T-helper 9 cell (primary cell): Measurements from ENCODE around the gene CEP152.

Experiments used
- DNase-seq: peaks from one replicate; pipeline ENCODE4 v3.0.0-alpha.2; 2020

The CEP152 gene

DNA sequence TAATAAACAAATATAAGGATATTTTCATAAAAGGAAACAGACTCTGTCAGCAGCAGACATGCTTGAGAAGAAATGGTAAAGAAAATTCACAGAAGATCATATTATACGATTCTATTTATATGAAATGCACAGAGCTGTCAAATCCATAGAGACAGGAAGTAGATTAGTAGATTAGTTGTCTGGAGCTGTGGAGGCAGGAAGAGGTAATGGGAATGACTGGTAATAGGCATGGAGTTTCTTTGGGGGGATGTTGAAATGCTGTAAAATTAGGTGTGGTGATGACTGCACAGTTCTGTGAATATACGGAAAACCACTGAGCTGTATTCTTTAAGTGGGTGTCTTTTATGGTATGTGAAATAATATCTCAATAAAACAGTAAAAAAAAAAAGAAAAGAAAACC is 35.3 kb downstream of the CEP152 start:
- DNase-seq = no peak

DNA sequence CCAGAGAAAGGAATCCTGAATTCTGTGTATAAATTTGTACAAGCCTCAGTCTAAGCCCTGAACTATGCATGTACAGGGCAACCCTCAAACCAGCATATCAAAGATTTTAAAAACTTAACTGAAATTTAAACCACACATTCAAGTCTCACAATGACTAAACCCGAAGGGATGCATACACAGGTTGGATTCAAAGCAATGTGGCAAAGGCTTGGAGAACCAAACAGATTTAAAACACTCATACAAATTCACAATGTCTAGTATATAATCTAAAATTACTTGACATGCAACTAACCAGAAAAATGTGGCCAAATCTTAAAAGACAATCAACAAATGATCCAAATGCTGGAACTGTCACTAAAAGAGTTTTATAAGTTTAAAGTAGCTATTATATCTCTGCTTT is 36.4 kb downstream of the CEP152 start:
- no peak for DNase-seq

DNA sequence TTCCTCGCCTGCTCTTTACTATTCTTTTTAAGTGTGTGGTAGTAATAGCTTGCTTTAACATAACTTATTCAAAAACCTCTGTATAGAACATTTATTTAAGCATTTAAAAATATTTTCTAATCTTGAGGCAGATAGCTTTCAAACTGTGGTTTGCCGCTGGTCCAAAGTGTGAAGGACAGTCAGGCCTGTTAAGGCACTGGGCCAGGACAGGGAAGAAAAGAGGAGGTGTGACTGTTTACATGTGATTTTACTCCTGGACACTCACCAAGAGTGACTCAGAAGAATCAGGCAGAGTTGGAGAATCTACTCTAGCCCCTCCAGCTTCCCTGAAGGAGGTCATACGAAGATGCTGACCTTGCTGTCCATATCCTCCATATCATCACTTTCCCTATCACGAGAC is 44.7 kb downstream of the CEP152 start:
- DNase-seq = no peak

DNA sequence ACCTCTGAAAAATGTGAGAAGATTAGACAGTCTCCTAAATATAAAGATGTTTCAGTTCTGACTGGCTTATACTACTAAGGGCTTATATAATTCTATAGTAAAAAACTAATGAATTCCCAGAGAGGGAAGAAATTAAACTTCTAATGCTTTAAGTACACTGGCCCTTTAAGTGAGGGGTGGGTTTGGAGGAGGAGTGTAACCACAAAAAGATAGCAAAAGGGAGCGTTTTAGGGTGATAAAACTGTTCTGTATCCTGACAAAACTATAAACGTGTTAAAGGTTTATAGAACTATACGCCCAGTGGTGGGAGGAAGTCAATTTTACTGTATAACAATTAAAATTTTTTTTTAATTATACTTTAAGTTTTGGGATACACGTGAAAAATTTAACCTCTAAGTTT is 45.8 kb downstream of the CEP152 start:
- no peak for DNase-seq

- DNase-seq = no peak
Measured at GRCh38 chr15:48761393-48762158, 49.3 kb downstream of the CEP152 start.

DNA sequence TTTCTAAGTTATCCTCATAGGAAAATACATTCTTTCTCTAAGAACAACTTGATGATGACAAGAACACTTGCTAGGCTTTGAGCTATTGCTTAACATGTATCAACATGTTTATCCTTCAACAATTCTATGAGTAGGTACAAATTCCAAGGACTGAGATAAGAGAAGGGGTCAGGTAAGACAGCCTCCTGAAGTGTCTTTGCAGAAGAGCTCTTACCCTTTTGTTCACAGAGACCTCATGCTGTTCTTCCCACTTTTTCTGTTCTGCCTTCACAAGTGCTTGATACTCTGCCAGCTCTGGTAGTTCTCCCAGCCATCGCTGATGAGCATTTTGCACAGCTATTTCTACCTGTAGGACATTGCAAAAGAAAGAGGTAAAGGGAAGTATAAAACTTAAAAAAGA is 50.9 kb downstream of the CEP152 start:
- no peak for DNase-seq

GRCh38 chr15:48757661-48758060 is 53.2 kb downstream of the CEP152 start:
- DNase-seq = no peak

DNA sequence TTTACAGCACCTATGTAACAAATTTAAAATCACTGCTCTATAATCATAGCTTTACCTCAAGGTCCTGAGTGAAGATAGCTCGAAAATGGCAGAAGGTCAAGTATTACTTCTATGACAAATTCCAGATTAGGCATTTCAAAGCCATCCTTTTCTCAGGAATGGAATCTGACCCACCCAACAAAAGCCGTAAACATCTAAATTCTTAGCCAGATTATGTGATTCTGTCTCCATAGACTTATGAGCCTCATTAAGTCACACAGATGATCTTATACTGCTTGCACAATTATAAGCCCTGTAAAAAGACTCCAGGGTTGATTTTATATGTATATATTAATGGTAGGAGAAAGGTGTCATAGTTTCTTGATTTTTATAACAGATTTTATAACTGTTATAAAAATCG is 56.9 kb downstream of the CEP152 start:
- DNase-seq = no peak

DNA sequence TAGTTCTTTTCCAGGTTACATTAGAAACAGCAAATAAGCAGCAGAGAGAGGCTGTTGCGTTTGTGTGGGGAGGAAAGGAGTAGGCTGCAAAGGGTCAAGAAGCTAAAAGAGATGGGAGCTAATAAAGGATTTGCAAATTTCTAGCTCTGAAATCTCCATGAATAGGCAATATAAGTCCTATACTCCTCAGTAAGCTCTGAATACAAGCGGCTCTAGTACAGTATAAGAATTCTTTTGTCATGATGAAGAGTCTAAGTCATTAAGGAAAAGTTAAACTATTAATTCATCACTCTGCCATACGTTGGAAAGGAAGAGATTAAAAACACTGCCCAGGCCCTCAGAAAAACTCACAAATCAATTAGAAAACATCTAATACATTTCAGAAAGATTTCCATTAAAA is 59.3 kb downstream of the CEP152 start:
- no peak for DNase-seq

- no peak for DNase-seq
Measured at GRCh38 chr15:48748535-48748934, 62.3 kb downstream of the CEP152 start.

DNA sequence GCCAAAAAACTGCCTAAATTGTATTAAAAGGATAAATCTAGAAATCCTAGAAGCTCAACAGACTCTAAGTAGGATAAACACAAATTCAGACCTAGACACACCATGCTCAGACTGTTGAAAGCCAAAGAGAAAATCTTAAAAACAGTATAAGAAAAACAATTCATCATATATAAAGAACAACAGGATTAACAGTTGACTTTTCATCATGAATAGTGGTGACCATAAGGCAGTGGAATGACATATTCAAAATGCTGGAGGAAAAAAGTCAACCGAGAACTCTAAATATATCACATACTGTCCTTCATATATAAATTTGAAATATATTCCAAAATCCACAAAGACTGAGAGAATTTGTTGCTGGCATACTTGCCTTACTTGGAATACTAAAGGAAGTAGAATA is 77.3 kb downstream of the CEP152 start:
- DNase-seq = no peak

DNA sequence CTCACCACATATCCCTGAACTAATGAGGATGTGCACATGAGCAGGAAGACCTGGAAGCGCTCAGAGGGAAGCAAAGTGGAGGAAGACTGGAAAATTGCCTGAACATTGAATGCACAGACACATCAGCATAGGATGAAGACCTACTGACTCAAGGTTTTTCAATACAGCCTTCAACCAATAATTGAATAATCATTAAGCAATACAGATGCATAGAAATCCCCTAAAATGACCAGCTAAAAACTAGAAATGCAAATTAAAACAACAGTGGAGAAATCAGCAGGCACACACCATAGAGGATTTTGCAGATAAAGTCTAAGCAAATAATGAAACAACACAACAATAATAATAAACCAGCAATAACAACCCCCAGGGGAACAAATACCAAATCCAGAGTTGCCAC is 80.4 kb downstream of the CEP152 start:
- DNase-seq = no peak

DNA sequence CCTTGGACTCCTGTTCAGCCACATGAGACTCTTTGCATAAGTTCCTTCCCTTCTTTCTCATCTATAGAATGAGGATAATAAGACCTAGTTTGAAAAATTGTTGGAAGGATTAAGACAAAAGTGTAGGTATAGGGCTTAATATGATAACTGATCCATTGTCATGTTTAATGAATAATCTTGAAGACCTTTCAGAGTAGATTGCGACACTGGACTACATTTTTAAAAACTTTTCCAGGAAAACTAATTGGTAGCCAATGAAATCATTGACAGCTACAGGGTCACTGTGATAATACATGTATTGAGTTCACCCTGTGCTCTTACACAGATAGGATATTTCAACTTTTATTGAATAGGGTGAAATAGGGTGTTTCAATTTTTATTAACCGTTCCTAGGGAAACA is 86.9 kb downstream of the CEP152 start:
- DNase-seq = no peak

DNA sequence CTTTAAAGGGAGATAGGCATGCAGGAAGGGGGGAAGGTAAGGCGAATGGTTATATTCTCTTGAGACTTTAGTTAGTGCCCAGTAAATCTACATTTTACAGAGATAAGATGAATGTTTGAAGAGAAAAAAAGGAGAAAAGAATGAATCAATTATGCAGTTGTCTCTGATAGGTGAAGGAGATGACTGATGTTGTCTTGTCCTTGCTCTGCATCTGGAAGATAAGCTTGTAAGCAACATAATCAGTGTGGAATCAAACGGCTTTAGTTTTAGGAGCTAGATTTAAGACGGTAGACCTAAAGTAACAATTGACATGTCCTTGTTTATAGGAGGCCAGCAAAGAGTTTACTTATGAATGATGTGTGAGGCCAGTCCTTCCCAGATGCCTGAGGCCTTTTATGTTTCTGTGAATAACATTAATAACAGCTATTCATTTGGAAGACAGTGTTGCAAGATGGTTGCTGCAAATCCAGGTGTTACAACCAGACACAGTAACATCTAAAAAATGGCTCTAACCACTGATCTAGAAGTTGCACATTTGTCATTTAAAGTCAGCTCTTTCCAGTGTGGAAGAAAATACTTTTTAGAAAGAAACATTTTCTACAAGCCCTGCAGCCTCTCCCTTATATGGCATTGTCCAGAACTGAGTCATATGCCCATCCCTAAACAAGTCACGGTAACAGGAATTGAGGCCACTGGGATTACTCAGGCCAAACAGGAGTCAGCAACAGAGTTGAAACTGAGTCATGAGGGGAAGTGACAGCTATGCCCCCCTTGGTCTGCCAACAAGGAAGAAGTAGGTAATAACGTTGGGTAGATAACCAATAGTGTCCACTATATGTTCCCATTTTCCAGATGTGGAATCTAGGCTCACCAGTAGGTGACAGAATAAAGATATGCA is 87.9 kb downstream of the CEP152 start:
- DNase-seq = no peak

- no peak for DNase-seq
Measured at GRCh38 chr15:48721061-48721810, 89.6 kb downstream of the CEP152 start.

GRCh38 chr15:48720646-48721045 is 90.2 kb downstream of the CEP152 start:
- no peak for DNase-seq

GRCh38 chr15:48719668-48720067 is 91.2 kb downstream of the CEP152 start:
- no peak for DNase-seq

GRCh38 chr15:48718646-48719045 is 92.2 kb downstream of the CEP152 start:
- no peak for DNase-seq

DNA sequence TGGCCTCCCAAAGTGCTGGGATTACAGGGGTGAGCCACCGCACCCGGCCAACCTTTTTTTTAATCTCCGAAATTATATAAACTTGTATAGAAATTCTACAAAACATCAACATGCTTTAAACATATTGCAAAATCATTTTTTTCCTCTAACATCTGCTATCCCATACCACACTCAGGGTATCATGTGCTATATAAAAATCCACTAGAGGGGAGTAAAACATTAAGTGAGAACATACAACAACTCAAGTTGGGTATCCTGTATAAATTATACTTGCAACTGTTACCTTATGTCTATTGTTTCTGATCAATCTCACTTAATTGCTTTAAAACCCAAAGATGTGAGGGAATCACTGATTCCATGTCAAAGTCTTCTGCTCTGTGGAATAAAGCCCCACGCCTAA is 93.4 kb downstream of the CEP152 start:
- DNase-seq = no peak

GRCh38 chr15:48712546-48712945 is 98.3 kb downstream of the CEP152 start:
- no peak for DNase-seq

DNA sequence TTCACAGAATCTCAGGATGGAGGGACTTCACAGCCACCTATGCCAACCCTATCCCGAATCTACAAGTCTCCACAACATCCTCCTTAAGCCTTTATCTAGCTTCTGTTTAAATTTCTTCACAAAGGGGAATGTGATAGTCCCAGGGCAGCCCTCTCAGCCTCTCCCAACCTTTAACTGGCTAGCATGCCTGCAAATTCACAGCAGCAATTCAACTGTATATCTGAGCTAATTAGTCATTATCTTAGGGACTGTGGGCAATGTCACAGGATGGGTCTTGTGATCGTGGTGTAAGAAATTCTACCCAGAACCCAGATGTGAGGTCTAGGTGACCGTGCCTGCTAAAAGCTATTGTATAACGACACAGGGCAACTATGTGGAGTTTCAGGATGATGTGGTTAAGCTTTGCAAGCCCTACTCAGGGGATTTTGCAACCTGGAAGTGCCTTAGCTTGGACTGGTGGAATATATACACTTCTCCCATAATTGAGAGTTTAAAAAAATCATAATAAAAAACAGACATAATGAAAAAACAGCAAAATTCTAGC is 99.8 kb downstream of the CEP152 start:
- DNase-seq = no peak

DNA sequence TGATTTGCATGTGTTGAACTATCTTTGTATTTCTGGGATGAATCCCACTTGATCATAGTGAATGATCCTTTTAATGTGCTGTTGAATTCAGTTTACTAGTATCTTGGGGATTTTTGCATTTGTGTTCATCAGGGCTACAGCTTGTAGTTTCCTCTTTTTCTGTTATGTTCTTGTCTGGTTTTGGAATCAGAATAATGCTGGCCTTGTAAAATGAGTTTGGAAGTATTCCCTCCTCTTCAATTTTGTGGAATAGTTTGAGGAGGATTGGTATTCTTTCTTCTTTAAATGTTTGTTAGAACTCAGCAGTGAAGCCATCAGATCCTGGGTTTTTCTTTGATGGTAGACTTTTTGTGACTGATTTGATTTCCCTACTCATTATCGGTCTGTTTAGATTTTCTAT is 102.2 kb downstream of the CEP152 start:
- DNase-seq = no peak

GRCh38 chr15:48705381-48705780 is 105.5 kb downstream of the CEP152 start:
- no peak for DNase-seq
